Endothelial cell of umbilical vein (primary cell): ENCODE data around the gene PLD4. TPM values are rescaled to one million over a fixed set of nuclear protein-coding genes. Genes with fewer than 3 reads are reported as not detected.
A peak's percentile ranks its signal among the peaks of the same experiment; 100 is the strongest.

Experiments
- BruUV-seq: library from RNA; stranded (reverse); fragments of 400-500 nt; replicated peaks from 2 replicates; lab custom pipeline; 2021; lab: Mats Ljungman, UMichigan
- CTCF ChIA-PET: fragments of 300-600, 350-600 bp; sonication (Branson Sonifier 250); formaldehyde crosslinking; loops from one replicate; lab custom pipeline; 2021; ENCODE audit warnings: antibody characterized with exemption, inconsistent platforms; lab: Charles Lee
- POLR2A ChIA-PET: fragments of 300-600, 350-600 bp; sonication (Branson Sonifier 250); formaldehyde crosslinking; loops from one replicate; lab custom pipeline; 2021; ENCODE audit warnings: antibody characterized with exemption, inconsistent platforms; lab: Charles Lee
- DNase-seq: peaks from one replicate; pipeline ENCODE4 v3.0.0-alpha.2; 2011; ENCODE audit warnings: low read depth, low spot score
- FAIRE-seq: peaks from 2 replicates; lab custom pipeline; 2011; peaks lifted over from hg19 to GRCh38; lab: Jason Lieb, UNC
- H2AFZ ChIP-seq: 2 replicates; pipeline ENCODE4 v1.6.0; 2012; ENCODE audit warnings: low read depth, low read length, control low read depth, inconsistent platforms
- H3K27ac ChIP-seq: 2 replicates; pipeline ENCODE4 v1.5.1; 2011; ENCODE audit warnings: low read depth, mild to moderate bottlenecking, control low read depth, low read length, moderate library complexity; ENCODE audit not compliant: insufficient read depth
- H3K27me3 ChIP-seq, 2 experiments: 2 replicates each; pipeline versions ENCODE4 v1.6.0 to v1.6.1; 2011; ENCODE audit warnings: low read length in 2 of 2, mixed read lengths in 1 of 2; ENCODE audit not compliant: control insufficient read depth in 2 of 2, insufficient read depth in 2 of 2
- H3K36me3 ChIP-seq, 2 experiments: 2 replicates in 1 of 2; 3 replicates in 1 of 2; pipeline ENCODE4 v1.5.1; 2011; ENCODE audit warnings: low read length in 2 of 2, mild to moderate bottlenecking in 1 of 2, moderate library complexity in 1 of 2; ENCODE audit not compliant: control insufficient read depth in 2 of 2, insufficient read depth in 2 of 2; ENCODE audit errors: extremely low read depth in 1 of 2
- H3K4me1 ChIP-seq: 3 replicates; pipeline ENCODE4 v1.5.1; 2011; ENCODE audit warnings: mild to moderate bottlenecking, low read length; ENCODE audit not compliant: control insufficient read depth, insufficient read depth; ENCODE audit errors: extremely low read depth
- H3K4me2 ChIP-seq: 2 replicates; pipeline ENCODE4 v1.6.1; 2011; ENCODE audit warnings: low read length, control low read depth, mixed read lengths; ENCODE audit not compliant: insufficient read depth
- H3K4me3 ChIP-seq, 3 experiments: fragments of 200-600 bp in 1 of 3; sonication (generic), shearing (Covaris generic) in 1 of 3; replicated peaks in 1 of 3; 2 replicates each; pipeline ENCODE4 v1.5.1; 2011 to 2016; ENCODE audit warnings: control low read depth in 3 of 3, low read length in 3 of 3, mild to moderate bottlenecking in 2 of 3, inconsistent platforms in 1 of 3, low read depth in 1 of 3, moderate library complexity in 1 of 3; ENCODE audit not compliant: insufficient read depth in 1 of 3
- H3K79me2 ChIP-seq: 2 replicates; pipeline ENCODE4 v1.6.0; 2012; ENCODE audit warnings: low read length, inconsistent platforms; ENCODE audit not compliant: control insufficient read depth, insufficient read depth
- H3K9ac ChIP-seq: replicated peaks from 2 replicates; pipeline ENCODE3; 2011; ENCODE audit warnings: low read length, control low read depth; ENCODE audit not compliant: insufficient read depth; ENCODE audit errors: extremely low read depth
- H3K9me1 ChIP-seq: replicated peaks from 3 replicates; pipeline ENCODE4 v1.6.0; 2011; ENCODE audit warnings: mild to moderate bottlenecking, low read length; ENCODE audit not compliant: control insufficient read depth, insufficient read depth; ENCODE audit errors: extremely low read depth
- H3K9me3 ChIP-seq: replicated peaks from 2 replicates; pipeline ENCODE4 v1.5.1; 2012; ENCODE audit warnings: low read length, inconsistent platforms; ENCODE audit not compliant: control insufficient read depth, insufficient read depth
- H4K20me1 ChIP-seq: replicated peaks from 2 replicates; pipeline ENCODE3; 2011; ENCODE audit warnings: mild to moderate bottlenecking, low read length; ENCODE audit not compliant: control insufficient read depth, insufficient read depth; ENCODE audit errors: extremely low read depth
- EZH2 ChIP-seq: IDR thresholded peaks from 2 replicates; pipeline ENCODE4 v1.6.1; 2012; ENCODE audit warnings: borderline replicate concordance, low read depth, mild to moderate bottlenecking, moderate library complexity, low read length, inconsistent platforms; ENCODE audit not compliant: severe bottlenecking
- FOS ChIP-seq: IDR thresholded peaks from 2 replicates; pipeline ENCODE4 v1.6.1; 2011; ENCODE audit warnings: mild to moderate bottlenecking, low read length, moderate library complexity, borderline replicate concordance; ENCODE audit not compliant: insufficient read depth
- GATA2 ChIP-seq: IDR thresholded peaks from 2 replicates; pipeline ENCODE4 v1.7.0; 2011; ENCODE audit warnings: low read depth, mild to moderate bottlenecking, moderate library complexity, mixed read lengths, low read length; ENCODE audit not compliant: insufficient read length, insufficient read depth
- JUN ChIP-seq: IDR thresholded peaks from 2 replicates; pipeline ENCODE4 v1.6.1; 2011; ENCODE audit warnings: borderline replicate concordance, low read depth; ENCODE audit not compliant: insufficient read length, insufficient read depth
- MAX ChIP-seq: IDR thresholded peaks from 2 replicates; pipeline ENCODE4 v1.6.1; 2011; ENCODE audit not compliant: insufficient read depth, insufficient read length
- MYC ChIP-seq: IDR thresholded peaks from one replicate; pipeline ENCODE4 v1.6.1; 2011; ENCODE audit warnings: mild to moderate bottlenecking, low read depth, low read length
- POLR2A ChIP-seq: IDR thresholded peaks from 2 replicates; pipeline ENCODE4 v1.6.1; 2012; ENCODE audit warnings: low read depth, mild to moderate bottlenecking, control low read depth, low read length
- POLR2AphosphoS5 ChIP-seq: IDR thresholded peaks from 2 replicates; pipeline ENCODE4 v1.6.1; 2012; ENCODE audit warnings: low read depth, mild to moderate bottlenecking, control low read depth, low read length, moderate library complexity; ENCODE audit not compliant: insufficient read depth
- dilution Hi-C: fragments of 300-500 bp; cut with MboI; formaldehyde crosslinking; loops from one replicate; pipeline ENCODE4 v1.15.0; 2019; ENCODE audit warnings: low sequenced_read_pairs; ENCODE audit not compliant: extremely low pct_ligation_motif_present
- intact Hi-C: fragments of 100-400 bp; cut with micrococcal nuclease; formaldehyde crosslinking; loops from one replicate; pipeline ENCODE4 v1.10.0; 2022
- polyA plus RNA-seq, 4 experiments: library from polyadenylated mRNA; depleted of rRNA in 3 of 4; stranded (reverse) in 3 of 4; unstranded in 1 of 4; fragments of >200 nt; gene quantifications; 2 replicates each; pipeline versions ENCODE4 v1.2.1 to v1.2.3, GENCODE V29; 2011 to 2012; ENCODE audit warnings: missing spikeins in 1 of 4
- total RNA-seq: library from RNA; stranded (reverse); gene quantifications from 2 replicates; pipeline ENCODE4 v1.2.3, GENCODE V29; 2021
- TF ChIP-seq, protein P1 (sequence below), 2 donors: IDR thresholded peaks; 1 replicate in 1 of 2; 2 replicates in 1 of 2; pipeline ENCODE4 v1.5.1; 2011; ENCODE audit warnings: low read length in 2 of 2, mild to moderate bottlenecking in 2 of 2, moderate library complexity in 2 of 2, control low read depth in 1 of 2, inconsistent platforms in 1 of 2, low read depth in 1 of 2; ENCODE audit not compliant: insufficient read depth in 1 of 2; ENCODE audit errors: extremely low read depth in 1 of 2

Gene PLD4
- total and polyA plus RNA-seq, 2 donors (not counting 3 experiments of a cell fraction or from before 2014, with no cell fraction given) = 0.01 to 0.11 TPM

DNA sequence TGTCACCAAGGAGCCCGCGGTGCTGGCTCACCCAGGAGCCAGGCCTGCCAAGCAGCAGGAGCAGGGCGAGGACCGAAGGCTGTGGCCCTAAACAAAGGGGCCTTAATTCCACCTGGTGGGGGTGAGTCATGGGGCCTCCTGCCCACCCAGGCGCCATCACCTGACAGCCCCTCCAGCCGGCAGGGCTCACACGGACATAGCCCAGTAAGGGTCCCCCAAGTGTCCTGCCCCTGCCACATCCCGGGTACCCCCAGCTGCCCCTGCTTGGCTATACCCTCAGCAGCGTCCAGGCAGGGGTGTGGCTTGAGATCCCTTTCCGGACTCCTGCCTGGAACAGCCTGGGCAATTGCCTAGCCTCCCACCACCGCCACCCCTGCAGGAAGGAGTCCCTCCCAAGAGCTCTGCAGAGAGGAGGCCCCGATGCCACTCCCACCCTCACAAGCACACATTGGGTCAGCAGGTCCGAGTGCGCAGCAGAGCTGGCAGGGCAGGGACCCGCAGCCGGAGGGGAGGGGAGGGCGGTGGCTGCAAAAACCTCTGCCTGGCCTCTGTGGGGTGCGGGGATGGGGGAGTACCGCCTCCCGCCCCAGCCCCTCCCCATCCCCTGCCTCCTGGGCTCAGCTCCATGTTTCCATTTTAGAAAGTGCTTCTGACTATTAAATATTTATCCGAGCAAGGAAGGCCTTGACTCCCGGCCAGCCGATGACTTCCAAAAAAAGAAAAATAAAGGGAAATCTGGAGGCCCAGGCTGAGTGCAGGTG, 48.9 kb downstream of the PLD4 start:
- no peak for DNase-seq
- dilution Hi-C loops = no loop called here
- CTCF ChIA-PET = interaction anchor here (0.6 to 4.7 kb wide), 13 partner anchors 12 to 507 kb away, joined by 3 to 97 read pairs (median 5); partner anchors contain the start of genes CDCA4 and CLBA1

DNA sequence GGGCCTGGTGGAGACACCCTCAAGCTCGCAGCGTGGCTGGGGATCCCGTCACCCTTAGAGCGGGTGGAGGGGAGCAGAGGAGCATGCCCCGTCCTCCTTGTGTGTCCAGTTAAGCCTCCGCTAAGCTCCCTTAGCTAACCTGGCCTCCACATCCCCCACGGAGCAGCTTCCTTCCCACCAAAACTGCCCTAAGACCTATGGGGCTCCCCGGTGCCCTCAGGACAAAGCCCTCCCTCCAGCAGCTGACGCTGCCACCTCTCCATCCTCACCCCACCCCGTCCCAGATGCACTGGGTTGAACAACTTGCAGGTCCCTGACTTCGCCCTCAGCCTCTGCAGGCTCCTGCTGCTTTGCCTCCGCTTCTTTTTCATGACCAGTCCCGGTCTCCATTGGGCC, 49.5 kb downstream of the PLD4 start:
- H3K4me2 ChIP-seq = no peak overlapping the region
- H3K27me3 ChIP-seq = no peaks in the 10 kb centered on the region
- H3K36me3 ChIP-seq = no peaks in the 10 kb centered on the region
- no peaks in the 10 kb centered on the region for H3K9me3 ChIP-seq
- H3K9ac ChIP-seq = no peak overlapping the region
- no peak overlapping the region for H3K4me3 ChIP-seq
- peak overlapping the region; percentile 89 for H3K27ac ChIP-seq
- peak overlapping the region; percentile 20 for H2AFZ ChIP-seq
- POLR2A ChIA-PET = interaction anchor here (1.2 kb wide), 1 partner anchor 11 kb away, joined by 5 read pairs; the partner anchor contains the start of gene CLBA1
- H3K79me2 ChIP-seq = peaks cover 11% of the 10 kb centered on the region
- DNase-seq (no peak), FAIRE-seq (no peak)
- H3K4me1 ChIP-seq = peaks cover 55% of the 10 kb centered on the region
- dilution Hi-C loops (no loop called here), intact Hi-C loops (loop anchor here (5.0 to 10.0 kb wide), 2 partner anchors 193 to 209 kb away; partner anchors contain the start of gene JAG2)
- CTCF ChIA-PET = interaction anchor here (1.2 to 4.7 kb wide), 12 partner anchors 11 to 206 kb away, joined by 3 to 97 read pairs (median 6); partner anchors contain the start of genes CDCA4 and CLBA1
- no peaks in the 10 kb centered on the region for H3K9me1 ChIP-seq
- H4K20me1 ChIP-seq = no peaks in the 10 kb centered on the region
- BruUV-seq = no TSS peak
- no peak for TF ChIP-seq POLR2A
- TF ChIP-seq FOS = no peak
- TF ChIP-seq JUN = no peak
- TF ChIP-seq GATA2 = no peak
- TF ChIP-seq MAX = no peak
- TF ChIP-seq POLR2AphosphoS5 = no peak
- TF ChIP-seq, protein P1, sequence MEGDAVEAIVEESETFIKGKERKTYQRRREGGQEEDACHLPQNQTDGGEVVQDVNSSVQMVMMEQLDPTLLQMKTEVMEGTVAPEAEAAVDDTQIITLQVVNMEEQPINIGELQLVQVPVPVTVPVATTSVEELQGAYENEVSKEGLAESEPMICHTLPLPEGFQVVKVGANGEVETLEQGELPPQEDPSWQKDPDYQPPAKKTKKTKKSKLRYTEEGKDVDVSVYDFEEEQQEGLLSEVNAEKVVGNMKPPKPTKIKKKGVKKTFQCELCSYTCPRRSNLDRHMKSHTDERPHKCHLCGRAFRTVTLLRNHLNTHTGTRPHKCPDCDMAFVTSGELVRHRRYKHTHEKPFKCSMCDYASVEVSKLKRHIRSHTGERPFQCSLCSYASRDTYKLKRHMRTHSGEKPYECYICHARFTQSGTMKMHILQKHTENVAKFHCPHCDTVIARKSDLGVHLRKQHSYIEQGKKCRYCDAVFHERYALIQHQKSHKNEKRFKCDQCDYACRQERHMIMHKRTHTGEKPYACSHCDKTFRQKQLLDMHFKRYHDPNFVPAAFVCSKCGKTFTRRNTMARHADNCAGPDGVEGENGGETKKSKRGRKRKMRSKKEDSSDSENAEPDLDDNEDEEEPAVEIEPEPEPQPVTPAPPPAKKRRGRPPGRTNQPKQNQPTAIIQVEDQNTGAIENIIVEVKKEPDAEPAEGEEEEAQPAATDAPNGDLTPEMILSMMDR (IDR thresholded peaks at IDR 0.05; ENCODE audit: extremely low read depth in 1 of 2, insufficient read depth in 1 of 2, low read depth in 1 of 2, low read length in 2 of 2) = no peak
- TF ChIP-seq MYC = no peak
- TF ChIP-seq EZH2 = no peak

More for the DNA sequence above, 48.9 kb downstream of the PLD4 start:
- no peaks in the 10 kb centered on the region for H3K27me3 ChIP-seq
- peaks cover 61% of the 10 kb centered on the region for H3K4me1 ChIP-seq
- H2AFZ ChIP-seq = peak overlapping the region; percentile 42
- intact Hi-C loops = loop anchor here (2.0 to 10.0 kb wide), 3 partner anchors 47 to 209 kb away; partner anchors contain the start of genes CDCA4 and JAG2
- H3K27ac ChIP-seq = peak overlapping the region; percentile 89
- H3K4me2 ChIP-seq = no peak overlapping the region
- POLR2A ChIA-PET = interaction anchor here (1.2 to 1.8 kb wide), 2 partner anchors 11 to 47 kb away, joined by 5 to 7 read pairs; partner anchors contain the start of genes CDCA4 and CLBA1
- BruUV-seq = no TSS peak
- no peaks in the 10 kb centered on the region for H3K9me1 ChIP-seq
- H3K9ac ChIP-seq = no peak overlapping the region
- no peak for FAIRE-seq
- no peaks in the 10 kb centered on the region for H4K20me1 ChIP-seq
- no peaks in the 10 kb centered on the region for H3K36me3 ChIP-seq
- TF ChIP-seq POLR2AphosphoS5 (peak; percentile 86), JUN (no peak)
- no peak overlapping the region for H3K4me3 ChIP-seq
- peaks cover 16% of the 10 kb centered on the region for H3K79me2 ChIP-seq
- no peaks in the 10 kb centered on the region for H3K9me3 ChIP-seq
